Lower leg skin (tissue), 4 donors: ENCODE measurements around the gene C9orf50. TPM values are rescaled to one million over a fixed set of nuclear protein-coding genes. Genes with fewer than 3 reads are reported as not detected.
"Not testable (repeated sequence)": the region's sequence is repeated elsewhere in the genome, so short reads cannot be mapped to it uniquely, and the experiment has no call there.

Experiments
- DNase-seq, 2 donors: peaks; one replicate each; pipeline ENCODE4 v3.0.0-alpha.2; 2019; ENCODE audit warnings: low spot score in 2 of 2
- H3K4me3 ChIP-seq: fragments of 200-600 bp; sonication (generic); 2 replicates; pipeline ENCODE4 v1.5.1; 2017; ENCODE audit warnings: mild to moderate bottlenecking, low read depth; ENCODE audit not compliant: poor library complexity, severe bottlenecking
- POLR2A ChIP-seq, 2 donors: fragments of 450-650 bp; IDR thresholded peaks; one replicate each; pipeline ENCODE4 v1.6.1; 2016 to 2017; ENCODE audit warnings: antibody characterized with exemption in 2 of 2, mild to moderate bottlenecking in 1 of 2, moderate library complexity in 1 of 2
- WGBS, 2 donors: methylation state at CpG; one replicate each; pipeline ENCODE4 v1.1.5; 2018; 5-methylcytosine and 5-hydroxymethylcytosine counted together
- intact Hi-C: fragments of 100-400 bp; cut with DNase I; formaldehyde crosslinking; loops from one replicate; pipeline ENCODE4 v1.15.0; 2023; ENCODE audit warnings: low total_unique reads
- total RNA-seq, 4 donors: library from RNA; depleted of rRNA; stranded (reverse); fragments of >200 nt; gene quantifications; one replicate each; pipeline ENCODE4 v1.1.0, GENCODE V29; 2016
- TF ChIP-seq, protein P1 (sequence below), 3 donors: fragments of 450-650 bp; IDR thresholded peaks; one replicate each; pipeline ENCODE4 v1.5.1; 2016; ENCODE audit warnings: antibody characterized with exemption in 3 of 3, mild to moderate bottlenecking in 3 of 3, moderate library complexity in 2 of 3

Gene C9orf50
- total RNA-seq, 4 donors from 2014 or later = not detected

DNA sequence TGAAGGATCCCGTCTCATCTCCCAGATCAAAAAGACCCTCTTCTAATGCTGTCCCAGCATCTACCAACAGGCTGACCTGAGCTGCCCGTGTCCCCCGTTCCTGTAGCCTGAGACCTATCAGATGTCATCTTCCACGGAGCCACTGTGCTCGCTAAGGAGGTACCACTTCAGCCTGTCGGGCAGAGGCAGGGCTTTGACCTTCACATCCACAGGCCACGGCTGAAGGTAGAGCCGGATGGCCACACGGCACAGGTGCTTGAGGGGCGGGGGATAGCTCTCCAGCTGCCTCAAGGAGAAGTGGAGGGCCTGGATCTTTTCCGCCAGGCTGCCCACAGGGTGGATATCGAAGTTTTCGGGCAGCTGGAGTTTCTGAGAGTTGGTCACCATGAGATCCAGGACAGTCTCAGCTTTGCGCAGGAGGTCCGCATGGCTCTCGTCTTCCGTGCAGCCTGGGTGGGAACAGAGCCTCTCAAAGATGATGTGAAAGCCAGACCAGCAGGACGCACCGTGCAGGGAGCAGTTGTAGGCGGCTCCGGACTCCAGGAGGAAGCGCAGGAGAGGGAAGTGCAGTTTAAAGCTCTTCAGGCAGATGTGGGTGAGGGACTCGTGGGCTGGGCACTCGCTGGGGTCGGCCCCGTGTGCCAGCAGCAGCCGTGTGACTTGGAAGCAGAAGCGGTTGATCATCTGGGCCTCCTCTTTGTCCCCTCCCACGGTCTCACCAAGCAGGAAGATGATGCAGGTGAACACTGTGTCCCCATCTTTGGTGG is 17.0 kb upstream of the C9orf50 start:
- WGBS, 2 donors = 73 to 82% methylated on average over 29 of the region's 29 CpGs
- no peak for TF ChIP-seq POLR2A (IDR thresholded peaks at IDR 0.05)
- TF ChIP-seq, protein P1, sequence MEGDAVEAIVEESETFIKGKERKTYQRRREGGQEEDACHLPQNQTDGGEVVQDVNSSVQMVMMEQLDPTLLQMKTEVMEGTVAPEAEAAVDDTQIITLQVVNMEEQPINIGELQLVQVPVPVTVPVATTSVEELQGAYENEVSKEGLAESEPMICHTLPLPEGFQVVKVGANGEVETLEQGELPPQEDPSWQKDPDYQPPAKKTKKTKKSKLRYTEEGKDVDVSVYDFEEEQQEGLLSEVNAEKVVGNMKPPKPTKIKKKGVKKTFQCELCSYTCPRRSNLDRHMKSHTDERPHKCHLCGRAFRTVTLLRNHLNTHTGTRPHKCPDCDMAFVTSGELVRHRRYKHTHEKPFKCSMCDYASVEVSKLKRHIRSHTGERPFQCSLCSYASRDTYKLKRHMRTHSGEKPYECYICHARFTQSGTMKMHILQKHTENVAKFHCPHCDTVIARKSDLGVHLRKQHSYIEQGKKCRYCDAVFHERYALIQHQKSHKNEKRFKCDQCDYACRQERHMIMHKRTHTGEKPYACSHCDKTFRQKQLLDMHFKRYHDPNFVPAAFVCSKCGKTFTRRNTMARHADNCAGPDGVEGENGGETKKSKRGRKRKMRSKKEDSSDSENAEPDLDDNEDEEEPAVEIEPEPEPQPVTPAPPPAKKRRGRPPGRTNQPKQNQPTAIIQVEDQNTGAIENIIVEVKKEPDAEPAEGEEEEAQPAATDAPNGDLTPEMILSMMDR (IDR thresholded peaks at IDR 0.05) = no peak
- intact Hi-C loops = loop anchor here (5.0 kb wide), 1 partner anchor 139 kb away; no protein-coding TSS in a partner anchor
- no peak overlapping the region for H3K4me3 ChIP-seq
- no peak for DNase-seq

DNA sequence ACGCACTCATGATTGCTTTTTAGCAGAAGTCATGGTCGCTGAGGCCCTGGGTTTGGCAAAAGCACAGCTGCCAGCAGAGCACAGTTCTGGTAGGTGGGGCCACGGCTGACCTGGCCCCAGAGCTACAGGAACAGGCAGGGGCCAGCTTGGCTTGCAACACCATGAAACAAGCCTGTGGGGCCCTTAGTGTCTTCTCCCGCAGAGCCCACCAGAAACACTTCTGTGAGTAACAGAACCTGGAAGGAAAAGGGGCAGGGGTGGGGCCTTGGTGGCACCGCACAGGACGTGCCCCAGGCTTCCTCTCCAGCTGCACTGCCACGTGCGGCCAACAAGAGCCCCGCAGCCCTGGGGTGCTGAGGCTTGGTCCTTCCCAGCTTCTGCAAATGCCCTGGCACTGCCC is 16.2 kb upstream of the C9orf50 start:
- TF ChIP-seq, protein P1 (IDR thresholded peaks at IDR 0.05) = no peak
- TF ChIP-seq POLR2A (IDR thresholded peaks at IDR 0.05) = no peak
- DNase-seq = no peak
- no peak overlapping the region for H3K4me3 ChIP-seq
- intact Hi-C loops = loop anchor here (5.0 kb wide), 1 partner anchor 140 kb away; no protein-coding TSS in a partner anchor
- WGBS, 2 donors = 52 to 54% methylated on average over 9 of the region's 9 CpGs

DNA sequence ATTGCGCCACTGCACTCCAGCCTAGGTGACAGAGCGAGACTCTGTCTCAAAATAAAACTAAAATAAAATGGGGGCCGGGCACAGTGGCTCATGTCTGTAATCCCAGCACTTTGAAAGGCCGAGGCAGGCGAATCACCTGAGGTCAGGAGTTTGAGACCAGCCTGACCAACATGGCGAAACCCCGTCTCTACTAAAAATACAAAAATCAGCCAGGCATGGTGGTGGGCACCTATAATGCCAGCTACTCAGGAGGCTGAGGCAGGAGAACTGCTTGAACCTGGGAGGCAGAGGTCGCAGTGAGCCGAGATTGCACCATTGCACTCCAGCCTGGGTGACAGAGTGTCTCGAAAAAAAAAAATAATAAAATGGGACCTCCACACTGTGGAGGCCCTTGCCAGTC is 15.4 kb upstream of the C9orf50 start:
- intact Hi-C loops = loop anchor here (5.0 kb wide), 1 partner anchor 141 kb away; no protein-coding TSS in a partner anchor
- WGBS, 2 donors = 89 to 90% methylated on average over 10 of the region's 10 CpGs
- not testable (repeated sequence) for DNase-seq, H3K4me3 ChIP-seq

DNA sequence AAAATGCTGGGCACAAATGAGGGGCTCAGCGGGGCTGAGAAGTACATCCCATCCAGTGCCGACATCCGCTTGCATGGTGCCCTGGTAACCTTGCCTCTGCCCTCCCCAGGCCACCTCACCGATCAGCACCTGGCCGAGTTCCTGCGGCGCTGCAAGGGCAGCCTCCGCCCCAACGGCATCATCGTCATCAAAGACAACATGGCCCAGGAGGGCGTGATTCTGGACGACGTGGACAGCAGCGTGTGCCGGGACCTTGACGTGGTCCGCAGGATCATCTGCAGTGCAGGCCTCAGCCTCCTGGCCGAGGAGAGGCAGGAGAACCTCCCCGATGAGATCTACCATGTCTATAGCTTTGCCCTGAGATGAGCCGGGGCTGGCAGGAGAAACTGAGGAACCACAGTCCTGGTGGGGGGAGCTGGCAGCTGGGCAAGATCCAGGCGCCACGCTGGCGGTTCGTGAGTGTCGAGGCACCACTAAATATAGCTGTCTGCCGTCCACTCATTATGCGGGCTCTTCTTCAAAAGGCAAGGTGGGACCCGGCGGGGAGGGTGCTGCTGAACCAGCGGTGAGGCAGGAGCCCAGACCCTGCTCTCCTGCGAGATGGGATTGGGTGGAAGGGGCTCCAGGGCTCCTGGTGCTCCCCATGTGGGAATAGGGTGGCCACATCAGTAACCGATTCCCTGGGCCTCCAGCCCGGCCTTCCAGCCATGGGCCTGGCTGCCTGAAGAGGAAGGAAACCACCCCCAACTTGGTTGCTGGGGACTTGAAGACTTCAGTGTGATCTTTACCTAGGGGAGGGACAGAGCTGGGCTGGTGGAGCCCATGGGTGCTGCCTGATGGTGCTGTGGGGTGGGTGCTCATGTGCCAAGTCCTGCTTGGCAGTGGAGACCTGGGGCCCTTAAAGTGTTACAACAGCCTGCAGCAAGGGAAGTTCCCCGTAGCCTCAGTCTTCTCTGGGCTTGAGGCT is 14.5 kb upstream of the C9orf50 start:
- intact Hi-C loops = loop anchor here (5.0 kb wide), 1 partner anchor 142 kb away; no protein-coding TSS in a partner anchor
- no peak for DNase-seq
- TF ChIP-seq, protein P1 (IDR thresholded peaks at IDR 0.05) = no peak
- TF ChIP-seq POLR2A (IDR thresholded peaks at IDR 0.05) = no peak
- H3K4me3 ChIP-seq = no peak overlapping the region
- 87% methylated on average over 31 to 34 of the region's 34 CpGs for WGBS, 2 donors

DNA sequence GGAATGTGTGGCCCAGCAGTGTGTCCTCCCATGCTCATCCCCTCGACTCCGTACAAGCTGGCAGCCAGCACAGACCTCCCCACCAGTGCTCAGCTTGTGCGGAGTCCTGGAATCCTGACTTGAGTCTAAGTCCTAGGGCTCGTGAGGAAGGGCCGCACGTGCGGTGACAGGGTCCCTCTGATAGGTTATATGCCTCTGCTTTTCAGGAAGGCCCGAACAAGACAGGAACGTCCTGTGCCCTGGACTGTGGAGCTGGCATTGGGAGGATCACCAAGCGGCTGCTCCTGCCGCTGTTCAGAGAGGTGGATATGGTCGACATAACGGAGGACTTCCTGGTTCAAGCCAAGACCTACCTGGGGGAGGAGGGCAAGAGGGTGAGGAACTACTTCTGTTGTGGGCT is 12.9 kb upstream of the C9orf50 start:
- WGBS, 2 donors = 77 to 79% methylated on average over 13 of the region's 13 CpGs
- DNase-seq = no peak
- no peak for TF ChIP-seq POLR2A (IDR thresholded peaks at IDR 0.05)
- TF ChIP-seq, protein P1 (IDR thresholded peaks at IDR 0.05) = no peak
- intact Hi-C loops = no loop called here
- no peak overlapping the region for H3K4me3 ChIP-seq

DNA sequence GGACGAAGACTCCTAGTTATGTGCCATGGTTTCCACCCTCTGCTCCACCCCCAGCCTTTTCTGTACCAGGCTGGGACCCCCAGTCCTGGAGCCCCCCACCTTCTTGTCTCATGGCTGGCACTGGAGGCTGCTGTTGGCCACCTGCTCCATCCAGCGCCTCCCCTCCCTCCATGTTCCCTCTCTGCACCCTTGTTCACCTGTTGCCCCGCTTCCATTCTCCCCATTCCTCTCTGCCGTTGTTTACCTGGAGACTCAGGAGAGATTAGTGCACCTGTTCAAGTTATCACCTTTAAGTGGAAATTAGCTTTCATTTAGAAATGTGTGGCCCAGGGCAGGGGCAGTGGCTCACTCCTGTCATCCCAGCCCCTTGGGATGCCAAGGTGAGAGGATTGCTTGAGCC is 12.3 kb upstream of the C9orf50 start:
- no peak for TF ChIP-seq POLR2A (IDR thresholded peaks at IDR 0.05)
- TF ChIP-seq, protein P1 (IDR thresholded peaks at IDR 0.05) = no peak
- 89 to 96% methylated on average over 4 of the region's 4 CpGs for WGBS, 2 donors
- no peak overlapping the region for H3K4me3 ChIP-seq
- intact Hi-C loops = no loop called here
- DNase-seq = no peak
